Caco-2 (cell line): ENCODE results near the gene ZAR1. TPM values are rescaled to one million over a fixed set of nuclear protein-coding genes. Genes with fewer than 3 reads are reported as not detected.

Experiments used
- BruUV-seq: library from RNA; stranded (reverse); fragments of 400-500 nt; replicated peaks from 2 replicates; lab custom pipeline; 2021; lab: Mats Ljungman, UMichigan
- CTCF ChIA-PET: fragments of 300-600 bp; sonication (Branson Sonifier 250); formaldehyde crosslinking; loops from one replicate; lab custom pipeline; 2022; ENCODE audit warnings: antibody characterized with exemption; lab: Charles Lee
- POLR2A ChIA-PET: fragments of 300-600 bp; sonication (Branson Sonifier 250); formaldehyde crosslinking; loops from one replicate; lab custom pipeline; 2022; ENCODE audit warnings: antibody characterized with exemption; lab: Charles Lee
- DNase-seq, 2 experiments: peaks; one replicate each; pipeline versions ENCODE4 v3.0.0 to v3.0.0-alpha.2; 2020 to 2022
- H3K27me3 ChIP-seq: replicated peaks from 2 replicates; pipeline ENCODE4 v1.6.0; 2011; ENCODE audit warnings: low read length; ENCODE audit not compliant: control insufficient read depth, insufficient read depth
- H3K36me3 ChIP-seq: 2 replicates; pipeline ENCODE4 v1.5.1; 2011; ENCODE audit warnings: low read length; ENCODE audit not compliant: control insufficient read depth, insufficient read depth
- H3K4me1 ChIP-seq: fragments of 250-450 bp; sonication (Bioruptor Pico); 2 replicates; pipeline ENCODE4 v1.5.1; 2020; ENCODE audit warnings: mild to moderate bottlenecking
- H3K4me3 ChIP-seq: 2 replicates; pipeline ENCODE4 v1.5.1; 2011; ENCODE audit warnings: low read depth, mild to moderate bottlenecking, control low read depth, low read length
- H3K9me3 ChIP-seq: fragments of 250-450 bp; sonication (Bioruptor Pico); 2 replicates; pipeline ENCODE4 v1.5.1; 2020; ENCODE audit warnings: mild to moderate bottlenecking, moderate library complexity
- H3K27ac Mint-ChIP-seq: one replicate; pipeline ENCODE4 v1.8.0; 2022; ENCODE audit warnings: mixed read lengths; ENCODE audit not compliant: unreplicated experiment
- H3K27me3 Mint-ChIP-seq: one replicate; pipeline ENCODE4 v1.8.0; 2022; ENCODE audit warnings: mixed read lengths; ENCODE audit not compliant: insufficient read depth, unreplicated experiment
- H3K36me3 Mint-ChIP-seq: one replicate; pipeline ENCODE4 v1.8.0; 2022; ENCODE audit warnings: mild to moderate bottlenecking, mixed read lengths; ENCODE audit not compliant: insufficient read depth, unreplicated experiment
- H3K4me1 Mint-ChIP-seq: one replicate; pipeline ENCODE4 v1.8.0; 2022; ENCODE audit warnings: low read depth, mixed read lengths; ENCODE audit not compliant: unreplicated experiment
- H3K4me3 Mint-ChIP-seq: one replicate; pipeline ENCODE4 v1.8.0; 2022; ENCODE audit warnings: mild to moderate bottlenecking, moderate library complexity, mixed read lengths; ENCODE audit not compliant: unreplicated experiment
- H3K9me3 Mint-ChIP-seq: one replicate; pipeline ENCODE4 v1.8.0; 2022; ENCODE audit warnings: mixed read lengths; ENCODE audit not compliant: unreplicated experiment
- intact Hi-C: fragments of 100-400 bp; cut with micrococcal nuclease; formaldehyde crosslinking; loops from one replicate; pipeline ENCODE4 v1.10.0; 2022; ENCODE audit not compliant: unreplicated experiment
- total RNA-seq: library from RNA; stranded (reverse); gene quantifications from 2 replicates; pipeline ENCODE4 v1.2.3, GENCODE V29; 2022
- TF ChIP-seq, protein P1 (sequence below), 2 experiments: fragments of 200-600 bp in 1 of 2; IDR thresholded peaks; 1 replicate in 1 of 2; 2 replicates in 1 of 2; pipeline versions ENCODE4 v1.5.1 to v1.8.0; 2011 to 2022; ENCODE audit warnings: antibody characterized with exemption in 1 of 2, control low read depth in 1 of 2, inconsistent platforms in 1 of 2, low read depth in 1 of 2, low read length in 1 of 2, mild to moderate bottlenecking in 1 of 2, moderate library complexity in 1 of 2; ENCODE audit not compliant: insufficient read depth in 1 of 2, severe bottlenecking in 1 of 2, unreplicated experiment in 1 of 2

The ZAR1 gene
- total RNA-seq, 1 experiment from 2014 or later, result not detected

DNA sequence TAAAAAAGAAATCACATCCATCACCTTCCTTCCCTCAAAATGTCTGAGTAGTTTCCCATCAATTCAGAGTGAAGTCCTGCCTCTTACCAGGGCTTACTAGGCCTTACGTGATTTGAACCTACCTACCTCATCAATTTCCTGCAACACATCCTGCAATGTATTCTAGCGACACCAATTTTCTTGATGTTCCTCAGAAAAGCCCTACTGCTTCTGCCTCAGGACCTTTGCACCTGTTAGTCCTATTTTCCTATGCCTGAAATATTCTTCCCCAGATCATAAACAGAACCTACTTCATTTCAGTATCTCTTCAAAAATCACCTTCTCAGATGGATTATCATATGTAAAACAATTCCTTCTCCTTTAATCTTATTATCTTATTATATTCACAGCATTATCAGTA is 52.8 kb downstream of the ZAR1 start:
- Histone ChIP-seq H3K4me1 (no peaks in the 10 kb centered on the region), H3K27me3 (no peaks in the 10 kb centered on the region), H3K4me3 (no peak overlapping the region), H3K36me3 (no peaks in the 10 kb centered on the region; the same call in 1 of the 2 replicates), H3K9me3 (no peaks in the 10 kb centered on the region)
- Mint-ChIP-seq H3K9me3 (no peaks in the 10 kb centered on the region), H3K4me3 (no peak overlapping the region), H3K27me3 (no peaks in the 10 kb centered on the region), H3K36me3 (peaks cover 24% of the 10 kb centered on the region), H3K27ac (no peak overlapping the region), H3K4me1 (no peaks in the 10 kb centered on the region)
- BruUV-seq, result no TSS peak
- ChIA-PET POLR2A (no interaction called here), CTCF (no interaction called here)
- TF ChIP-seq, protein P1, sequence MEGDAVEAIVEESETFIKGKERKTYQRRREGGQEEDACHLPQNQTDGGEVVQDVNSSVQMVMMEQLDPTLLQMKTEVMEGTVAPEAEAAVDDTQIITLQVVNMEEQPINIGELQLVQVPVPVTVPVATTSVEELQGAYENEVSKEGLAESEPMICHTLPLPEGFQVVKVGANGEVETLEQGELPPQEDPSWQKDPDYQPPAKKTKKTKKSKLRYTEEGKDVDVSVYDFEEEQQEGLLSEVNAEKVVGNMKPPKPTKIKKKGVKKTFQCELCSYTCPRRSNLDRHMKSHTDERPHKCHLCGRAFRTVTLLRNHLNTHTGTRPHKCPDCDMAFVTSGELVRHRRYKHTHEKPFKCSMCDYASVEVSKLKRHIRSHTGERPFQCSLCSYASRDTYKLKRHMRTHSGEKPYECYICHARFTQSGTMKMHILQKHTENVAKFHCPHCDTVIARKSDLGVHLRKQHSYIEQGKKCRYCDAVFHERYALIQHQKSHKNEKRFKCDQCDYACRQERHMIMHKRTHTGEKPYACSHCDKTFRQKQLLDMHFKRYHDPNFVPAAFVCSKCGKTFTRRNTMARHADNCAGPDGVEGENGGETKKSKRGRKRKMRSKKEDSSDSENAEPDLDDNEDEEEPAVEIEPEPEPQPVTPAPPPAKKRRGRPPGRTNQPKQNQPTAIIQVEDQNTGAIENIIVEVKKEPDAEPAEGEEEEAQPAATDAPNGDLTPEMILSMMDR (IDR thresholded peaks at IDR 0.05; ENCODE audit: insufficient read depth in 1 of 2, low read depth in 1 of 2, low read length in 1 of 2, severe bottlenecking in 1 of 2, unreplicated experiment in 1 of 2), result no peak
- intact Hi-C loops, result no loop called here
- DNase-seq, result no peak

- POLR2A ChIA-PET, result no interaction called here
- no peaks in the 10 kb centered on the region for H3K4me1 Mint-ChIP-seq
- CTCF ChIA-PET, result no interaction called here
- no peaks in the 10 kb centered on the region for H3K4me1 ChIP-seq
- BruUV-seq, result no TSS peak
- no peak for DNase-seq
- H3K9me3 Mint-ChIP-seq, result no peaks in the 10 kb centered on the region
- H3K27me3 Mint-ChIP-seq, result no peaks in the 10 kb centered on the region
- H3K27me3 ChIP-seq, result no peaks in the 10 kb centered on the region
- H3K36me3 ChIP-seq, result no peaks in the 10 kb centered on the region; the same call in 1 of the 2 replicates
- H3K36me3 Mint-ChIP-seq, result peaks cover 24% of the 10 kb centered on the region
- H3K4me3 ChIP-seq, result no peak overlapping the region
- intact Hi-C loops, result no loop called here
- H3K4me3 Mint-ChIP-seq, result no peak overlapping the region
- H3K9me3 ChIP-seq, result no peaks in the 10 kb centered on the region
- H3K27ac Mint-ChIP-seq, result no peak overlapping the region
- TF ChIP-seq, protein P1 (IDR thresholded peaks at IDR 0.05; ENCODE audit: insufficient read depth in 1 of 2, low read depth in 1 of 2, low read length in 1 of 2, severe bottlenecking in 1 of 2, unreplicated experiment in 1 of 2), result no peak
Observed at GRCh38 chr4:48543796-48544195, 53.7 kb downstream of the ZAR1 start.

Other genes starting within 250 kb of the ZAR1 start
- 2.0 and 2.2 TPM in 2 replicates for gene TEC, start 220.4 kb upstream of the ZAR1 start, total RNA-seq
- 44.8 and 46.6 TPM in 2 replicates for gene SLAIN2, start 148.7 kb upstream of the ZAR1 start, total RNA-seq
- gene SLC10A4, start 6.9 kb upstream of the ZAR1 start, total RNA-seq, result 1.7 and 2.6 TPM in 2 replicates